GM04504 (cell line): ENCODE data around the gene PRKCE.

Experiments
- DNase-seq: peaks from one replicate; pipeline ENCODE4 v3.0.0-alpha.2; 2012; ENCODE audit warnings: low read depth

The PRKCE gene

DNA sequence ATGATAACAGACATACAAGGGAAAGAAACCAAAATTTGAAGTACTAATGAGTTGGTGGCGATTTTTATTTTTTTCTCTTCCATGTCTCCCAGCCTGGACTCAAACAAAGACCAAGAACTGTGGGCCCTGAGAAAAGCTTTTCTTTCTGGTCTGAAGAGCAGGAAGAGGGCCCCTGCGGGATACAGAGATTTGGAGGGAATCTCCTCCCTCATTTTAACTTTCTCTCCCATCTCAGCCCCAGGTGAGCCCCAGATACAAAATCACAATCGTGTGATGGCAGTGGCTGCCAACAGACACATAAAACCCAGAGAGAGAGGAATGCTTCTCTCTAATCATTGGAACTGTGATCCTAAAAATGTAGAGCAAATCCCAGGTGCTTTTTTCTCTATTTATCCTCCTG lies 19.5 kb upstream of the PRKCE start:
- no peak for DNase-seq

DNA sequence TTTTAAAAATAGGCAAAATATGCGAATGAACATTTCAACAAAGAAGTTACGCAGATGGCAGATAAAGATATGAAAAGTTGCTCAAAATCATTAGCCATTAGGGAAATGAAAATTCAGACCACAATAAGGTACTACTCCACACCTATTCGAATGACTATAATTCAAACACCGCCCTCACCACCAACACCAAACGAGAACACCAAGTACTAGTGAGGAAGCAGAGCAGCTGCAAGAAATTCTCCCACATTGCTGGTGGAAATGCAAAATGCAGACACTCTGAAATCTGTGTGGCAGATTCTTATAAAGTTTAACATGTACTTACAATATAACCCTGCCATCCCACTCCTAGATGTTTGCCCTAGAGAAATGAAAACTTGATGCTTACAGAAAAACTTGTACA lies 17.3 kb upstream of the PRKCE start:
- no peak for DNase-seq

DNA sequence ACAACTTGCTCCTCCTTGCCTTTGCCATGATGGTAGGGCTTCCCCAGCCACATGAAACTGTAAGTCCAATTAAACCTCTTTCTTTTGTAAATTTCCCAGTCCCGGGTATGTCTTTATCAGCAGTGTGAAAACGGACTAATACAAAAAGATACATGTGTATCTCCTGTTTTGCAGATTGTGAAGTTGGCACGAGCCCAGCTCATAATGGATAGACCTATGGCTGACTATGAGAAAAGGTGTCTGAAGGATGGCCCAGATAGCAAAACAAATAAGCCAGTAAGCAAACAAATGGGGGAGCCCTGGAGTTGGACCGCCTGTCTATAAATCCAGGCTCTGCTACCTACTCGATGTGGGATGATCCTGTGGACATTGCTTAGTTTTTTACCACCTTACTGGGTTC lies 15.5 kb upstream of the PRKCE start:
- no peak for DNase-seq

DNA sequence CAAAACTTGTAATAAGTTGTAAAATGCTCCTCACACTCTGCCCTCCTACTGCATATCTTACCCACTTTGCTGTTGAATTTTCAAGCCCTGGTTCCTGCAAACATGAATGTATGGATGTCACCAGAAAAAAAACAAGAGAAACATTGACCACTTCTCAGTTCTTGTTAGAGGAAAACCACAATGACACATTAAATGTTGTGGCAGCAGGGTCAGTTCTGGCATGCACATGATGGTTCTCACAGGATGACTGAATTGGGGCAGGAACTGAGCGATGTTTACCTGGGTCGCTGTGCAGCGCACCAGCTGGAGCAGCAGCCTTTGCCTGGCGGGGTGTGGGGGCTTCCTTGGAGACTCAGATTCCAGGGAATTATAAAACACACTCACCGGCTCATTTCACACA lies 14.0 kb upstream of the PRKCE start:
- DNase-seq, result no peak

DNA sequence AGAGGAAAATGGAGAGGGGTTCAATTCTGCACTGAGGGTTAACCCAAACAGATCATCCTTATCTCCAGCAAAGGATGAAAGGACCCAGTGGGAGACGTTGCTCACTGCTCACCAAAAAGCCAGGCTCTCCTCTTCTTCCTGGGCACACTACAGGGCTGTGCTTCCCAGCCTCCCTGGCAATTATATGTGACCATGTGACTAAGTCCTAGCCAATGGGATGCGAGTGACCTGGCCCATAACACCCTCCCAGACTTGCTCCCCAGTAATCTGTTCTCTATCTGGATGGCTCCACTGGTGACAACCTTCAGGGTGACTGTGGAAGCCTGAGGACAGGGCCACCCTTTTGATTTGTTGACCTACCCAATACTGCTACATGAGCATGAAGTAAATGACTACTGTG lies 10.9 kb upstream of the PRKCE start:
- no peak for DNase-seq

DNA sequence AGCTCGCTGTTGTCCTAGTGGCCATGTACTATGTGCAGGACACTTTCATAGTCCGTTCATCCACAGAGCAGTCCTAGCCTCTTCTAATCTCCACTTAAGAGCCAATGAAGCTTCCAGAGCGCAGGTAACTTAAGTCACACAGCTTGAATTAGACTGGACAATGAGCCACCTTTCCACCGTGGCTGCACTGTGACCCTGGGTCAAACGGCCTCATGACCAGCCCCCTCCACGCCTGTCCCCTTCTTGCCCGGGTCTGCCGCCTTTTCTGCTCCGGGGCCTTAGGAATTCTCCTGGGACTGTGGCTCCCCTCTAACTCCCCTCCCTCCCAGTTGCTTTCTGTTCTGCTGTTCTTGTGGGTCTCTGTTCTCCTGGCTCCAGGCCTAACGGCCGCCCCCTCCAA lies 8.4 kb upstream of the PRKCE start:
- DNase-seq, result no peak

DNA sequence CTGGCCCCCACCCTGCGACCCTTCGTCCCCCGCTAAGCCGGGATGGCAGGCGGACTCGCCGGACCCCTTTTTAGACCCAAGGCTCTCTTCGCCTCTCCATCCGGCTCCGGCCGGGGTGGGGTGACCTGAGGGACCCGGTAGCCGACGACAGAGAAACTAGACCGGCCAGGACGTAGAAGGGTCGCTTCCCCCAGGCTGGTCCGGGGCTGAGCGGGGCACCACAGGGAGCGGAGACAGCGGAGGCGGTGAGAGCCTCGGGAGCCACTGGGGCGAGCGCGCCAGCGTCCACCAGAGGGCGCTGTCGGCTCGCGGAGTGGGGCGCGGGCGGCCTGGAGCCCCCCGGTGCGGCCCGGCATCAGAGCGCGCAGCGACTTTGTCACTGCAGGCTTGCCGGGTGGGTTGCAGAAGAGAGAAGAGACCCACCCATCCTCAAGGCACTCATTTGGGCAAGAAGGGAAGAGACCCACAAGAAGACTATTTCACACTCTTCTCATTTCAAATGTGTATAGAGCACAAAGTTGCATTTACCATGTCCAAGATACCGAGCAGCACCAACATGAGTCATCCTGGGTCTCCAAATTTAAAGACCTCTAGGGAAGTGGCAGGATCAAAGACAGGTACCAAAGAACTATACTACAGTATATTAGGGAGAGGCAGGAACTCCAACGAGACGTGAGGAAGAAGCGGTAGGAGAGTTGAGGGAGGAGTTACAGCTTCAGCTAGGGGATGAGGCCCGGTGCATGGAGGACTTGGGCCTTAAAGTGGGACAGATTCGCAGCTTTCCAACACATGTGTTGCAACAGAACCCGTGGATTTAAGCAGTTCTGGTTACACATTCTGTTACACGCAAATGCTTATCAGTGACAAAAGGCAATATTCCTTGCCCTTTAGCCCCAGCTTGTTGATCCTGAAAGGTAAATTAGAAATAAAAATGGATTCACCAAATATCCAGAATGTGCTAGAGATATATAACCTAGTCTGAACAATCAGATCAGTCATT lies 7.6 kb upstream of the PRKCE start:
- DNase-seq, result no peak

DNA sequence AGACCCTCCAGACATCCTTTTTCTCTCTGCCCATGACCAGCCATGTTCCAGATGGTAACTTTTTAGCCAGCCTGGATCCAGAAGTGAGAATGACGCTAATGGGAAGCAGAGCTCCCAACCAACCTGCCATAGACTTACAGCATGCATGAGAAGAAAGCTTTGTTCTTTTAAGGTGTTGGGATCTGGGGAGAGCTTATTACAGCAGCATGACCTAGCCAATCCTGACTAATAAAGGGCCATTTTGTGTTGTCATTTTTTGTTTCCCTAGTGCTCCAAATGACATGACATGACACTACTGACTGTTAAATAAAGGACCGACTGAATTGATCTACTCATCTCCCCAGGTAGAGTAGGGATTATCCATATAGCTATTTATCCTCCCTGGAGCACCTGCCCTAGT lies 5.2 kb upstream of the PRKCE start:
- DNase-seq, result no peak

DNA sequence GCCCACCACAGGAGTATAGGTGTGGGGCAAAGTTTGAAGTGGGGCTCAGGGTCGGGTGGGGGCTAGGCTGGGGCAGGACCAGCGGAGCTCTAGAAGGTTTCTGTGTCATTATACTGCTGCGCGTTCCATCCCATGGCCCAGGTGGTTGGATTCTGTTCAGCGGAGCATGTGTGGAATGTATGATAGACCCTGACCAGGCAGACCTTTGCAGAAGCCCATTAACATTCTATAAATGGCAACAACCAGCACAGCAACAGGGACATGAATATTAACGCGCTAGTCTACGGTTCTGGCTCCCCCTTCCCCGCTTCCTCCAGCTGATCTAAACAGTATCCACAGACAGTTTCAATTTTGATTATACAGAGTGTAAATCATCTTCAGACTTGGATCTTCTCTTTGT lies 4.1 kb upstream of the PRKCE start:
- no peak for DNase-seq

DNA sequence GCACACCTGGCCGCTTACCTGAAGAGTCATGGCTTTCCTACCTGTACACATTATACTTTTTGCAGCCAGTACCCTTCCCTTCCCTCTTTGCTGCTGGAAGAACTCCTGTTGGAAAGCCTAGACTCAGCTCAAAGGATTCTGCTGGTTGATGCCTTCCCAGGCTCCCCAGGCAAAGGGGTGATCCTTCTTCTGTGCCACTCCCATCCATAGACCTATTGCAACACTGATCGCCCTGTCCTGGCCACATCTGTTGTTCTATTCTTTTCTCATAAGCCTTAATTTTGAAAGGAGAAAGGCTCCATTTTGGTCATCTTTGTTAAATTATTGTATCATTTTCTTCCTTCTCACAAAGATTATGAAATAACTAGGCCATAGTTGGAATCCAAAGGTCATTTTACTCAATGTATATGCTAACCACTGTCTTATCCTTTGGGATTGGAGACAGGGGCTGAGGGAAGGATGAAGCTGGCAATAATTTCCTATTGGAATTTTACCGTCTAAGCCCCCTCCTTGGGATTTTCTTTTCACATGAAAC lies 3.4 kb upstream of the PRKCE start:
- no peak for DNase-seq

DNA sequence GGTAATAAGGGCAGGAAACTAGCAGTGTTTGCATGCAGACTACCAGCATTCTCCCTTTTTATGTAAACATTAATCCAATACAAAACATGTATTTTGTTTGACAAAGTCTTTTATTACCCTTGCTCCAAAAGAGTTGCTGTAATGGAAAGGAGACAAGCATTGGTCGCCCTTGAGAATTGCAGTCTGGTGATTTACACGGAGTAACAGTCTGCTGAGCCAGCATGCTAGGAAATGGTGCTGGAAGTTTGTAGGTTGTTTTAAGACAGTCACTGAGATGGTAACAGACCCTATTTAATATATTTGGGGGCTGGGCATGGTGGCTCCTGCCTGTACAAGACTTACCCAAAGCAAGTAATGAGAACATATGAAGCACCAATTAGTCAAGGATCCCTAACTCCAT lies 2.8 kb upstream of the PRKCE start:
- DNase-seq, result no peak

DNA sequence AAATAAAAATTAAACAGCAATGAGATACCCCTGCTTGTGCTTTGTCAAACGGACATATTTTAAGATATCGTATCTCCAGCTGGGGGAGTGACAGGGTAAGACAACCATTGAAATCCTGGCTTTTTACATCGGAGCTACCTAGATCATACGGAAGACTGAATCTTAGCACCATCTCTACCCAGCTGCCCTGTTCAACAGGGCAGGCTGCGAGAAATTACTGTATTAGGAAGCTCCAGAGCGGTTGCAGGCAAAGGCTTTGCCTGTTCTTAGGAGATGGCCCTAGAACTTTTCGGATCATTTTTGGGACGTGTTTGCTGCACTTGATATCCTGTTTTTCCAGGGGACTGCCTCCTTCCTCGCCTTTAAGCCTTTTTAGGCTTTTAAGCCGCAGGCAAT lies 2.0 kb upstream of the PRKCE start:
- no peak for DNase-seq

DNA sequence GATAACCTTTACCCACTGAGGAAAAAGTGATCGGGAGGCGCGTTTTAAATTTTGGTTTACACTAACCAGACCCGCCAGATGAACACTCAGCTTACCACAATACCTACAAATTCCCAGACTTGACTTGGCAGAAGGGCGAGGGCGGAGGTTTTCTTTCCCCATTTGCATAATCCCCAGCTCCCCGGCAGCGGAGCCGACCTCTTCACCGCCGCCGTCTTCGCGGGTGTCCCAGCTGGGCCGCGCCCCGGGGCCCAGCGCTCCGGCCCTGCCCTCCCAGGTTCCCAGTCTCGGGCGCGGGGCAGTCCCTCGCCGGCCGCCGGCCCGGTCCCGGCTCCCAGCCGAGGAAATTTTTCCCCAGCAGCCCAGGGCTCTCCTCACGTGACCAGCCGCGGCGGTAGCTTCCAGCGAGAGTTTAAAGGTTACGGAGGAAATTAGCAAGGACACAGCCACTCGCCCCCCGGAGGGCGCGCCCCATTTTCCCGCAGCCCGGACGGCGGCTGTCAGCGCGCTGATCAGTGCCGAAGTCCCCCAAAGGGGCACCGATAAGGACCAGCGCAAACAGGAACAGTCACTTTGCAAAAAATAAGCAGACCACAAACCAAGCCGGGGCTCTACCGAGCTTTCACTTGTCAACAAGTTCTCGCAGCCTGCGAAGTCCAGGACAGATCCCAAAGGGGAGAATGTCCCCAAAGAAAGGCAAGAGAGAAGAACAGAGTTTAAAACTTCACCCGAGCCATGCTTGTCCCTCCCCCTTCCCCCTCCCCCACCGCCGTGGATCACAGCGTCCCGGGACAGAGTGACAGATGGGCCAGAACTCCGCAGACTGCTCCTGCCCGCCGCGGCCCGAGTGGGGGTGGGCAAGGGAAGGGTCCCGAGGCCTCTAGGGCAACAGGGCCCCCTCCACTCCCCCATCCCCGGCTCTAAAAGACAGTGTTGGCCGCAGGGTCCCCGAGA lies 1.3 kb upstream of the PRKCE start:
- DNase-seq, result no peak

DNA sequence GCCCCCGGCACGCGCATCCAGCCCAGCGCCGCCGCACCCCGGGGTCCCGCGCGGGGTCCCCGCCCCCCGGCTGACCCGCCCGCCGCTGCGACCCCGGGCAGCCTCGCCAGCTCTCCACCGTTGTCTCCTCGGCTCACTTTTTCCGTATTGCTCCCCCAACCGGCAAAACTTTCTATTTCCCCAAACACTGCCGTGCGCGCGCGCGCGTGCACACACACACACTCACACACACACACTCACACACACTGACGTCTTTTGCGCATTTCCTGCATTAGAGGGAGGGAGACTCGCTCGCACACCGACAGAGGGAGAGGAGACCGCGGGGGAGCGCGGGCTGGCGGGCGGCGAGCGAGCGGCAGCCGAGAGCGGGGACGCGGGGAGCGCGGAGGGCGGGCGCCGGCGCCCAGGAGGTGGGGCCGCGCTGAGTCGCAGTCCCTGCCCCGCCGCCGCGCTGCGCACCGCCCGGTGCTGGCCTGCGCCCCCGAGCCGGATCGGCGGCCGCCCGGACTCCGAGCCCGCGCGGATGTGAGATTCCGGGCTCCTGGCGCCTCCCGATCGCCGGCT lies 542 bp upstream of the PRKCE start:
- peak; percentile 95 for DNase-seq

DNA sequence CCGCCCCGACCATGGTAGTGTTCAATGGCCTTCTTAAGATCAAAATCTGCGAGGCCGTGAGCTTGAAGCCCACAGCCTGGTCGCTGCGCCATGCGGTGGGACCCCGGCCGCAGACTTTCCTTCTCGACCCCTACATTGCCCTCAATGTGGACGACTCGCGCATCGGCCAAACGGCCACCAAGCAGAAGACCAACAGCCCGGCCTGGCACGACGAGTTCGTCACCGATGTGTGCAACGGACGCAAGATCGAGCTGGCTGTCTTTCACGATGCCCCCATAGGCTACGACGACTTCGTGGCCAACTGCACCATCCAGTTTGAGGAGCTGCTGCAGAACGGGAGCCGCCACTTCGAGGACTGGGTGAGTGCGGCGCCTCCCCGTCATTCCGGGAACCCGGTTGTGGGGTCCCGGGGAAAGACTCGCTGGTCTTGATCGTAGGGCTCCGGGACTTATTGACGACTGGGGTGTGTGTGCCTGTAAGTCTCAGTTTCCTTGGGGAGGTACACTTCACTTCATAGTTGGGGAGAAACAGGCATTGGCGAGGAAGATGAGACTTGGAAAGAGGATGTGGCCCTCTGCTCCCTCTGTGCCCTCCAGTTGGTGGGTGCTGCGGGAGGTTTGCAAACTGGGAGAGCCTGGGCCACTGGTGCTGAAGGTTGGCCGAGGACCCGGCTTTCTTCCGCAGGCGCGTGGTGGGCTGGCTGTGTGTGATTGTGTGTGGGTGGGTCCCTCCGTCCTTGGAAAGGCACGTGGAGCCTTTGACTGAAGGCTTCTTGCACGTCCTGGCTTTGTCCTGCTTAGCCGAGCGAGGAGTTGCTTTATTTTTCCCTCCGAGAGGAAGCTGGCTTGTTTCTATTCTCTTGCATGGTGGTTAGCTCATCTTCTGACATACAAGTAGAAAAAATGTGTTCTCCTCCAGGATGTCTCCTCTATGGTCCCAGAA lies 886 bp downstream of the PRKCE start:
- no peak for DNase-seq

DNA sequence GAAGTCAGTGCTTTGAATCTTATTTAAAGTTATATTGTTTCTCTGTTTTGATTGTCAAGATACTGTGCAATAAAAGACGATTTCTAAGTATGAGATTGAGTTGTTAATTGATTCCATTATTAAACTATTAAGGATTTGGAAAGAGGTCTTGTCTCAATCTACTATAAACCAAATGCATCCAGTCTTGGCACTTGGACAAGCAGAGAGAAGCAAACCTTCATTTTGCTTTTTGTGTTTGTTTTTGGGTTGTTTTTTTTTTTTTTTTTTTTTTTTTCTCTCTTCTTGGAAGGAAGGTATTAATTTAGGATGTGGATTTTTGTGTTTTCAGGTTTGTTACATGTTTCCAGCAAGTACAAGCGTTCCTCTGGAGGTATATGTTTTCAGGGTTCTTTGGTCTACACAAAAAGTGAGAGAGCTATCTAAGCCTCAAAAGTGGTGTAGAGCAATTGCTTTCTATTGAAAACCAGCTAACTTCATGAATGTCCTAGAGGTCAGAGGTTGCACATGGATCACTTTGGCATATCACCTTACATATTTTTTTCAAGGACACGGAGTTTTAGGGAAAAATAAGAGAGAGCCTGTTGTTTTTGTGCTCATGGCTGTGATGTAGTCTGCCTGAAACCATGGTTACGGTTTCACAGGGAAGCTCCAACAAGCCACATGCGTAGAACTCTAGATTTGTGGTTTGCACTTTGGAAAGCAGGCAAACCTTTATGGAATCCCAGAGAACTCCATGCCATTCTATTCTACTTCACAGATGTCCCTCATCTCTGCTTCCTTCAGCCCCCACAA lies 1.8 kb downstream of the PRKCE start:
- DNase-seq, result no peak

DNA sequence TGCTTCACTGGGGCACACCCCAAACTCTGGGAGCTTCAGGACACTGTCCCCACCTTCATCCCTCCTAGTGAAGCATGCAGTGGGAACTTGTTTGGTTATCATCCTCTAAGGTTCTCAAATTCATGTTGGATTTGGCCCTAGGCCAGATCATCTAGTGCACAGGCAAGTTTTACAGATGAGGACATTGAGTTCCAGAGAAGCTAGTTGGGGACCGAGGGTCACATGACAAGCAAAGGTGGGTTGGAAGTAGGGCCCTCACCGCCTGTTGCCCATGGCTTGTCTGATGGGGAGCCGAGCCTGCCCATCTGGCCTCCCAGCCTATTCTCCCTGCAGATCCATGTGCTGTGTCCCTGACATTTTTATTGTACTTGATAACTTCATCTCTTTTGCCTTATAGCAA lies 2.8 kb downstream of the PRKCE start:
- DNase-seq, result no peak

DNA sequence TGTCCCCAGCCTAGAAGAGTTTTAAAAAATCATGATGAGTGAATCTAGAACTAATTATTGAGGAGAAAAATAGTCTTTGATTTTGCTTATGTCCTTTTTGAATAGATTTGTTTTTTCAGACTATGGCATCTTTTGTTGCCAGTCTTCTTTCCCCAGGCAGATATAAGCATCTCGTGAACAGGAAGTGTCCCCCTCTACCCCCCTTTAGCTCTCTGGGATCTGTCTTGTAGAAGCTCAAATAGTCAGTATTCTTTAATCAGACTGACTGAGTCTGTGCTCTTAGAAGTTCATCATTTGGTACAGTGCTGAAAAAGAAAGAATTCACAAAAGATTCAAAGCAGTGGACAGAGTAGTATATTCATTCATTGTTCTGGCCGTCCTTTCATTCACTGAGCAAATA lies 10.4 kb downstream of the PRKCE start:
- DNase-seq, result no peak

DNA sequence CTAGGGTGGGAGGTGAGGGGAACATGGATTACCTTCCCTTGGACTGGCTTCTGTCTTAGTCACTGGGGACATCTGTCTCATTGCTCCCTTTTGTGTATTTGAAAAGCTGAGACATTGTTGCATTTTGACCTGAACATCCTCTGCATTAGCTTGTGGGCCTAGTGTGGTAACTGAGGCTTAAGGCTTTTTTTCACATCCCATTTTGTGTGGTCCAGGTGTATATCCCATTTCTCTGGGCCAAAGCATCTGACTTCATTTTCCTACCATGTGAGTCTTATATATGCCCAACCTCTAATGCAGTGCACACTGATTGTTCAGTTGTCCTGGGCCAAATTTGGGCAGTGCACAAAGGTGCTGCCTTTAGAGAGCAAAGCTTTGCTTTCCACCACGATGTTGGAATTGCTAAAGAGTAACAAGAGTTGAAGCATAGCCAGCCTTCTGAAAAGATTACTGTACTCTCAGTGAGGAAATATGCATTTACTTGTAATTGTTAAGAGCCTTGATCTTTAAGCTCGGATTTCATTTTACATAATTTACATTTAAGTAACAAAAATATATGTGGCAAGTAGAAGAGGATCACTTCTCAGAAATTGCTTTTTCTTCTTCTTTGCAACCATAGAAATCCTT lies 13.3 kb downstream of the PRKCE start:
- no peak for DNase-seq

DNA sequence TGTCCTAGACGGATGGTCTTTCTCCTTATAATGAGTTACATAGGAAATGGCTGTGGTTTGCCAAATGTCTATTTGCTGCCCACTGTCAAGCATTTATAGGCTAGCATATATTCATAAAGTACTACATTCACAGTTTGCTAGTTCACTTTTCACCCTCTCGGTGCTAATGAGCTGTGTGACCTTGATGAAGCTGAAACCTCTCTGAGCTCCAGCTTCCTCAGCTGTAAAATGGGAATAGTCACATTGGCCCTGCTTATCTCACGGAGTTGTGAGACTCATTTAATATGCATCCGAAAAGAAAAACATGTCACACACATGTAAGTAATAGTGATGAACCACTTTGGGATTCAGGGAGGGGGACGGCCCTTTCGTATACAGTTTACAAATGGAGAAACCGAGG lies 17.0 kb downstream of the PRKCE start:
- DNase-seq, result no peak
